Measurements from ENCODE around the gene KLK13.

The KLK13 gene

DNA sequence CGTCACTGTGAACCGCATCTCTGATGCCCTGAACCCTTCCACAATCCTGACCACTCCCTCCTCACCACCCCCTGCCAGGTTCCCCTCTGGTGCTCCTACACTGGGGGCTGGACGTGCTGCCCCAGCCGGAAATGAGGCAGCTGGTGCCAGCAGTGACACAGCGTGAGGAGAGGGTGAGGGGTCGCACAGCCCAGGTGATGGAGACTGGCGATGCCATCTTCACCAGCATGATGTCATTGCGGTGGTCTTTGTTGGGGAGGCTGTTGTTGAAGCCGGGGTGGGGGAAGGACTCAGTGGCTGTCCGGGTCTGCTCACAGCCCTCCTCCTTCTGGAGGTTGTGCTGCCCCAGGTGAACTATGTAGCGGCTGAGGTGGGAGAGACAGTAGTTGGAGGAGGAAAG lies 40.9 kb downstream of the KLK13 start:
- in situ Hi-C loops (cut with MboI; ENCODE audit: low sequenced_read_pairs): no loop called here

GRCh38 chr19:51022526-51022925 lies 42.4 kb downstream of the KLK13 start:
- in situ Hi-C loops (cut with MboI; ENCODE audit: low sequenced_read_pairs): no loop called here

GRCh38 chr19:51020988-51021651 lies 43.8 kb downstream of the KLK13 start:
- in situ Hi-C loops (cut with MboI; ENCODE audit: low sequenced_read_pairs): no loop called here

- in situ Hi-C loops (cut with MboI; ENCODE audit: low sequenced_read_pairs): no loop called here
Observed at GRCh38 chr19:51019544-51019925, 45.4 kb downstream of the KLK13 start, which contains the start of gene KLK10. KLK10 (minus strand) TSS chr19:51019709; CDS start chr19:51019130, 579 bp downstream.

DNA sequence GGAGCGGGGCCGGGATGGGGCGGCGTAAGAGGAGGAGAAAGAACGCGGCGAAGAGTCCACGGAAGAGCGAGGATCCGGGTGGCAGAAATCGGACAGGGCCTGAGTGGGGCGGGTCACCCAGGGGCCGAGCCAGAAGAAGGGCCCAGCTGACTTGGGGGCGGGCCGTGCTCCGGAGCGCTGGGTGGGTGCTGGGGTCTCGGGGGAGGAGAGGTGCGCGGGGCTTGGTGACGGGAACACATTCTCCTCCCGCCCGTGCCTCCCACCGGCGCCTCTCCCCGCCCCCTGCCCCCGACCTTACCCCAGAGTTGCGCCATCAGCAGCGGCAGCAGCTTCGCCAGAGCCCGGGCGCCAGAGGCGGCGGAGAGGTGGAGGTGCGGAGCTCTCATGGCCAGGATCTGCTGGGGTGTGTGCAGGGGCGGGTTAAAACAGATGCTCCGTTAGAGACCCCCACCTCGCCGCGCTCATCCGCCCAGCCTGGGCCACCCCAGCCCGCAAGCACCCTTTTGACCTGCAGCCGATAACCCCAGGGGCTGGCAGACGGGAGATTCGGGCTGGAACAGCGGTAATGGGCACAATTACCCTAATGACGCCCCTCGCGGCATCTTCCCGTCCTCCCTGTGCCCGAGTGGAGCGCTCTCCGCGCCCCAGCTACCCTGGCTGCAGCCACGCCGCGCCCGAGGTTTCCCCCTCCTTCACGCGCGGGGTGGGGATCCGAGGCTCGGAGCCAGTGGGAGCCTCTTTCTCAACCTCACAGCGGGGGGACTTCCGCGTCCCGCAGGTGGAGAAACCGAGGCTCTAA lies 45.9 kb downstream of the KLK13 start:
- in situ Hi-C loops (cut with MboI; ENCODE audit: low sequenced_read_pairs): no loop called here

GRCh38 chr19:51016798-51017683 lies 47.9 kb downstream of the KLK13 start:
- in situ Hi-C loops (cut with MboI; ENCODE audit: low sequenced_read_pairs): no loop called here

GRCh38 chr19:51015691-51016267 lies 49.1 kb downstream of the KLK13 start:
- in situ Hi-C loops (cut with MboI; ENCODE audit: low sequenced_read_pairs): no loop called here

DNA sequence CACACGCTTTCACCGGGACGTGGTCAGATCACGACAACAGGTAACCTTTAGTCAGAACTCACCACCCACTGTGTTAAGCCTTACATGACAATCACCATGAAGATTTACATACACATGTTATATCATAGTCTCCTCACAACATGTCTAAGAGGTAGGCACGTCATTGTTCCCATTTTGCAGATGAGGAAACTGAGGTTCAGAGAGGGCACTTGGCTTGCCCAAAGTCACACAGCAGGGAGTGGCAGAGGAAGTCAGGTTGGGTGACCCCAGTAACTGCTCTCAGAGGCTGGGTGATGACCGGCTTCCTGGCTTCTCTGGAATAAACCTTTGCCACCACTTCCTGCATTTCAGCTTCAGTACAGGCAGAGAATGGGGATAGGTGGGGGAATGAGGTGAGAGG lies 50.6 kb downstream of the KLK13 start:
- in situ Hi-C loops (cut with MboI; ENCODE audit: low sequenced_read_pairs): no loop called here

DNA sequence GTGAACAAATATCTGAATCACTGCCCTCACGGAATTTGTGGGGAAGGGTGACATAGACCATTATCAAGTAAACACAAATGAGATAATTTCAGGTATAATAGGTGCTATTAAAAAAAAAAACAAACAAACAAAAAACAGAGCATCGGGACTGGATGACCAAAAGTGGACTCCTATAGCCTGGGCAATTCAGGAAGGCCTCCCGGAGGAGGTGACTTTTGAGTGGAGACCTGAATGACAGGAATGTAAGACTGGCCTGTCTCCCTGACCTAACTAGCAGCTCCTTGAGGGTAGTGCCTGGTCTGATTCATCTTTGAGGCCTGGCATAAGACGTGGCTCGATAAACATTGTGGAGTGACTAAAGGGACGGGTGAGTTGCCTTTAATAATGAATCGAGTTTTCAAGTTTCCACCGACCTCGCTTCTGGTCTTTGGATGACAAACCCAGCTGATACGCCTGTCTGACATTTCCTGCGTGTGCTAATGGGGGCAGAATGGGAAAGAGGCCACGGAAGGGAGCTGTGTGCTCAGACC lies 52.2 kb downstream of the KLK13 start:
- in situ Hi-C loops (cut with MboI; ENCODE audit: low sequenced_read_pairs): no loop called here

- in situ Hi-C loops (cut with MboI; ENCODE audit: low sequenced_read_pairs): no loop called here
Observed at GRCh38 chr19:51010066-51010795, 54.7 kb downstream of the KLK13 start.

DNA sequence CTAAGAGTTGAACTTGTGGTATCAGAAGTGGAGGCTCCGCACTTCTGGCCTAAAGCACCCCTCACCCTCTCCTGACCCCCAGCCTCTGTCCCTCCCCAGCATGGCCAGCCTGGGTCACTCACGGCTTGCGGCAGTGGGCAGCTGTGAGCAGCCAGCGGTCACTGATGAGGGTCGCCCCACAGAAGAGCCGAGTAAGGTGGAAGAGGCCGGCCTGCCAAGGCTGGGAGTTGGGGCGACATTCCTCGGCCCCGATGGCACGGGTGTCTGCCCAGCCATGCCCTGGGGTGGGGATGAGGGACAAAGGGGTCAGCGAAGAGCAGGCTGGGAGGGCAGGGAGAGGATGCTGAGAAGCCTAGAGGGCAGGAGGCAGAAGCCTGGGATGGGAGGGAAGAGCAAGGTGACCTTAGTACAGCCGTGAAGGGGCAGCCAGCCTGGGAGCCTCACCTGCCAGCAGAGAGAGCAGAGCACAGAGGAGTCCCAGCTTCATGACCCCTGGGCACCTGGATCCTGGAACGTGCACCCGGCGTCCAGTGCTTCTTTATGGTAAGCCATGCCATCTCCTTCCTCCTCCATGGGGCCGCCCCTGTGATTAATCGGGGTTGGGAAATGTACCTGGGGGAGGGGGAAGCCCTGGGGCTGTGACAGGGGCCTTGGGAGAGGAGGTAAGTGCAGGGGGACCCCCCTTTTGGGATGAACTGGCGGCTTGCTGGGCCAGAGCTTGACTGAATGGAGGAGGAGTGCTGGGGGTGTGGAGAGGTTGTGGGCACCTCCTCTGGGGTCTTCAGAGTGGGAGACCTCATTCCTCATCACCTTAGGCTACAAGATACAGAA lies 55.6 kb downstream of the KLK13 start:
- in situ Hi-C loops (cut with MboI; ENCODE audit: low sequenced_read_pairs): no loop called here

DNA sequence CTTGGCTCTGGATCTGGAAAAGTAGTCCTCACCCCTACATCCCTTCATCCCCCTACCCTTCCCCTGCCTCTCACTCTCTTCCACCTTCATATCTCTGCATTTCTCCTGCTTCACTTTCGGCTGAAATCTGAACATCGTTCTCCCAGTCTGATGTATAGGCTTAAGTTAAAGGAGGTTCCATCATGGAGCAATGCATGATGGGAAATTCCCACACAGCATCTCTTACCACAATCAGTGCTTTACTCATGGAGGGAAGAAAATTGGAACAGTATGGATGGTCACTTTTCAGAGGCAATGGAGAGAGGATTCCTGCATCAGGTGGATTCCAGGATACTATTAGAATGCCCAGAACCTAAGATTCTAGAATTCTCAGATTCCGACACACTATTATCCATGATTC lies 57.4 kb downstream of the KLK13 start:
- in situ Hi-C loops (cut with MboI; ENCODE audit: low sequenced_read_pairs): no loop called here

GRCh38 chr19:51006406-51006805 lies 58.5 kb downstream of the KLK13 start:
- in situ Hi-C loops (cut with MboI; ENCODE audit: low sequenced_read_pairs): no loop called here

All from HL-60/S4 (cell line).